GM18507 (cell line): ENCODE data around the gene STK24.
"Not testable (repeated sequence)": the region's sequence is repeated elsewhere in the genome, so short reads cannot be mapped to it uniquely, and the experiment has no call there.

Source experiments
- DNase-seq: peaks from one replicate; pipeline ENCODE4 v3.0.0; 2011; ENCODE audit warnings: low read depth; ENCODE audit not compliant: insufficient read length; ENCODE audit errors: extremely low spot score
- FAIRE-seq: peaks from 2 replicates; lab custom pipeline; 2011; peaks lifted over from hg19 to GRCh38; lab: Jason Lieb, UNC

STK24 gene

DNA sequence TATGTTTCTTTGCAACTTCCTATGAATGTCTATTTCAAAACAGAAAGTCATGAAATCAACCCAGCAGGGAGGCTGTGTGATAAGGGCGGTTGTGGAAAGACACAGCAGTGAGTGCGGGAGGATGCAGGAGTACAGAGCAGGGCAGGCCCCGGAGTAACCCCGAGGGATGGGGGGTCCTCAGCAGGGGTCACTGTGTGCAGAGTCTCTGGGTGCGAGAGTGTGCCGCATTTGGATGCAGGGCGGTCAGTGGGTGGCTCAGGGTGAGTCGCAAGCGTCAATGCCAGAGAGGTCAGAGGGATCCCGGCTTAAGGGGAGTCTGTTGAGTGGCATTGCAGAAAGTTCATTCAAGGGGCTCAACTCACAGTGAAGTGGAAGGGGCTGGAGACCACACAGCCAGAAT, 147.8 kb downstream of the STK24 start:
- DNase-seq (no peak), FAIRE-seq (no peak)

DNA sequence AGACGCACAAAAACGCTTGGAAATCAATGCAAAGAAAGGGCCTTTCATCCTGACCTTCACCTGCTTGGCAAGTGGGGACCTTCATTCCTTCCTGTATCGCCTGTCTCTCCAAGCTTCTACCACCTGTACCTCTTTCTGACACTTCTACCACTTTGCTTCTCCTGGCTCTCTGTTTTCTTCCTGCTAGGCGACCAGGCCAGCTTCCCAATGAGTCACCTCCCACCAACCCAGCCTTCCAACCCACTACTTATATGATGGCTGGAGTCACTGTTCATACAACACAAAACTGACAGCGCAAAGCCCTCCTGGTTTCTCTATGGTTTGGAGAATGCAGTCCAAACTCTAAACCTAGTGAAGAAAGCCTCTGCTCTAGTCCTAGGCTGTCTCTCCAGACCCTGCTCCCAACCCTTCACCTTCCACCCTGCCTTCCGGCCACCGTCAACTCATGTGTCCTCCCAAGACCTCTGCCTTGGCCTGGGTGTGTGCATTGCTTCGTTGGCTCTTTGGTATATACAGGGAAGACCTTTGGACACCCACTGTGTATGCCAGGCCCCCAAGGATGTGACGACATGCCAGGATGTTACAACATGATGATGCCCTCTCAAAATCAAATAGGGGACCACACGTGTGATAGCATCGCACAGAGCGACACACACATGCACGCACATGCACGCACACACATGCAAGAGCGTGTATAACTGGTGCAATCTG, 148.5 kb downstream of the STK24 start:
- DNase-seq (no peak), FAIRE-seq (no peak)

DNA sequence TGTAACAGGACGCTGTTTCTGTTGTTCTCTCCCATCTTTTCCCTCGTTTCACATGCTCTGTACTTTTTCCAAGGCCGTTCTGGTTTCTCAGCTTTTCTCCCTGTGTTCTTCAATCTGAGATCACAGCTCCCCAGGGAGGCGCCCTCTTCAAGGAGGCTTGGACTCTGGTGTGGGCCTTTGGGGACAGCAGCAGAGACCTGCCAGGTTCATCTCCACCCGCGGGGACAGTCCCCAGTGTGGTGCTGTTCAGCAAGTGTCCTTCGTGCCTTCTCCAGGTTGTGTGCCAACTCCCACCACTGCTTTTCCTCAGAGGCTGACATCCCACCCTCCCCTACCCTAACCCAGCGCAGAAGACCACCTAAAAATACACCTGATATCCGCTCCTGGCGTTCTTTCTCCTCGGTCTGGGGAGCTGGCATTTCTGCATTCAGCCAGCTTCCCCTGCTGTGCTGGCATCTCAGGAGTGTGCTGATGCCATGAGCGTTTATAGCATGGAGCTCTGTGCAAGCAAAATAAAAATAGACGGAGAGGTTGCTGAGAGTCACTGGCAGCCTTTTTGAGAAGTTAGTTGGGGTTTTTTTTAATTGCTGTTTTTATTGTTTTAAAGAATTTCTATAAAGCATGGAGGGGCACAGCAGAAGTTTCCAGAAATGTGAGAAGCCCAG, 149.4 kb downstream of the STK24 start:
- FAIRE-seq (no peak), DNase-seq (no peak)

DNA sequence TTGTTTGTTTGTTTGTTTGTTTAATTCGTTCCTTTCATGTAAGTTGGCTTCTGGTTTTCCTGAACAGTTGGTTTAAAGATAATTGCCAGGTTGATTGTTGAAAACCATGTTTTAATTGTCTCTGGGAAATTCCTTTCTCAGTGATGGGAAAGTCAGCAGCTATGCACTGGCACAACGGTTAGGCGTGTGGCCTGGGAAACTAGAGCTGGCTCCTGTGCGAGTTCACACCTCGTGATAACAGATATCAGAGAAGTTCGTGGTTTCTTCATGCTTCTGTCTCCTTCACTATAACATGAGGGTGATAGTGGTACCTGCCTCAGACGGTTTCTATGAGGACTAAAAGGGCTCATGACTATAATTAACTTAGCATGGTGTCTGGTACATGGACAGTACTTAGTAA, 153.5 kb downstream of the STK24 start:
- FAIRE-seq (no peak), DNase-seq (no peak)

GRCh38 chr13:98422046-98422445, 154.9 kb downstream of the STK24 start:
- FAIRE-seq (no peak), DNase-seq (no peak)

DNA sequence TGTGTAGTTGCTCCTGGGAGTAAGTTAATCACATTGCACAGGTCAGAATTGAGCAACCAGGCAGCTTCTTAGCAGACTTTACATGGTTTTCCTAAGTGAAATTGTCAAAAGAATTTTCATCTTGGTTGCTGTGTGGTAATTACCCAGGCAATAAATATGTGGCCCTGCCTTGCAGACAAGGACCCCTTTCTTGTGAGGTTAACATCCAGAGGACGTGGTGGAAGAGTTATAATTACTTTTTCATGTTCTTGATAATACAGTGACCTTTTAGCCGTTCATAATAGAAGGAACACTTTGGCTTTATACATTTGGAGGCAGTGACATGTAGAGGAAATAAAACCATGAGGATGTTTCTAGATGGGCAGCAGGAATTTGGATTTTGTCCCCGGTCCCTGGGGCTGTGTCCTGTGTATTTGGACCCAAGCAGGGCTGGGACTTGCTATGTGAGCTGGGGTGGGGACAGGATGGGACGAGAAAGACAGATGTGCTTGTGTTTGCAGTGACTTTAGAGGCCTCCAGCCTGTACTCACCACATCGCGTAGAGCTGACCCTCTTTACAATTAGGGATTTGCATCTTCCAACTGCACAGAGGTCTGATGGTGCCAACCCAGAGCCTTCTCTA, 156.2 kb downstream of the STK24 start:
- DNase-seq (no peak), FAIRE-seq (no peak)

- DNase-seq (no peak), FAIRE-seq (no peak)
These were observed 156.9 kb downstream of the STK24 start for GRCh38 chr13:98419786-98420553.

- DNase-seq (no peak), FAIRE-seq (no peak)
These were observed 160.5 kb downstream of the STK24 start for GRCh38 chr13:98416408-98416807.

DNA sequence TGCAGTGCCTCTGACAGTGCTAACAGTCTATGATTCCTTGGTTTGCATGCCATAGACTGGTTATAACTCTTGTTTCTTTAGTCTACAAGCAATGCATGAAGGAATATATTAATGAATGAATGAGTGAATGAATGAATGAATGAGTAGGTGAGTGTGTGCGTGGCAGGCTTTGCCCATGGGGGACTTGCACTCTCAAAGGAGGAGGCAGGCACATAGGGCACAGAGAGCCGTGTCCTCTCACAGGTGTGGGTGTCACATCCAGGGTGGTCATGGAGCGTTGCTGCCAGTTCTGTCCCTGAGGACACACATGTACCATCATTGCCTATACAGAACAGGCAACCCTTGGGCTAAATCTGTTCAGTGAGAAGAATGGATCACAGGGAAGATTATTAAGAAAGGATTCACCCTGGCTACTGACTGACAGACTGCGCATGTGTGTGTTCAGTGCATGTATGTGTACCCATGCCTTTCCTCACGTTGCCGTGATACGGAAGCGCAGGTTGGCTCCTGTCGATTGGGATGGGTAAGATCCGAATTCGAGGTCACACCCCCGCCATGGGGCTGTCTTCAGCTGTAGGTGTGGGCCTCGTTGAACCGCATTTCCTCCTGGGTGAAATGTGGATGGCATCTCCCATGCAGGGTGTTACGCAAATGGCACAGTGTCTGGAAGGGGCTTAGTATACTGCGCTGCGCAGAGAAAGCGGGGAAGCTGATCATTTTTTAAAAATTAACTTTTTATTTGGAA, 161.4 kb downstream of the STK24 start:
- FAIRE-seq, result no peak
- no peak for DNase-seq

- FAIRE-seq, result no peak
These were observed 163.1 kb downstream of the STK24 start for GRCh38 chr13:98413796-98414195.

GRCh38 chr13:98413278-98413677, 163.6 kb downstream of the STK24 start:
- not testable (repeated sequence) for FAIRE-seq

More at GRCh38 chr13:98413796-98414195, 163.1 kb downstream of the STK24 start:
- DNase-seq, result no peak

DNA sequence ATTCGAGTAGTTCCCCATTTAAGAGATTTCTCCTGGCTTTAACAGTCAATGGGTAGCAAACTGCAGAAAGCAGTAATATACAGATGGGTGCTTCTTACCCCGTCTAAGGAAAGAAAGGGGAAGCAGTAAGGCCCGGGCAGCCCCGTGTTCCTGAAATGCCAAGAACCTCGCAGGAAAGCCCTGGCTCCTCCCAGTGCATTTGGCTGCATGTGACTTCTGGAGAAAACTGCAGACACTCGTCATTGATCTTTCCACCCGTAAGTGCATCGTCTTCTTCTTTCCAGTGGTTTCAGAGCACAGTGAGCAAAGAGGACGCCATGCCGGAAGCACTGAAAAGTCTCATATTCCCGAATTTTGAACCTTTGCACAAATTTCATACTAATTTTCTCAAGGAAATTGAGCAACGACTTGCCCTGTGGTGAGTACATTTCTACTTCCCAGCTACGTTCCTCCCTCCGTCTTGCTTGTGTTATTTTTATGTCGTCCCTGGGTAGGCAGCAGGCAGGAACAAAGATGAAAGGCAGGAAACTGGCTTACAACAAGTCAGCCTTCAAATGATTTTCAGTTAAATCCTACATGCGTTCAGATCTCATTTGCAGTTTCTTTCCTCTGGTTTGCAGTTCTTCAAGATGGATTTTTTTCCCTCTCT, 165.2 kb downstream of the STK24 start:
- DNase-seq (no peak), FAIRE-seq (no peak)

More at GRCh38 chr13:98413278-98413677, 163.6 kb downstream of the STK24 start:
- not testable (repeated sequence) for DNase-seq

DNA sequence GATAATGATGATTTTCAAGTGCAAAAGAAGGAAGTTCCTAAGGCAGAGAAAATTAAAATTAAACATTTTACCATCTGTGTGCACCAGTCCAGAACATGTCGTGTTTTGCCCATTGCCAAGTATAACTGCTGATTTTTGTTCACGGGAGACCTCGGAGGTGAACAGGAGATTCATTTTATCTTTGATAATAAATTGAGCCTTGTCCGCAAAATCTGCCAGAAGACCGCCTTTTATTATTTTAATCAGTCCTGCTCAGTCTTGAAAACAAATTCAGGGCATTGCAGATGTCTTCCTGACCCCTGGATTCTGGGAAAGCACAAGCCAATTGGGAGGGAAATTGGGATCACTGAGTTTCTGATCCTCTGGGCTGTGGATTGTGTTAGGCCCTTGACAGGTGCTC, 165.9 kb downstream of the STK24 start:
- FAIRE-seq (no peak), DNase-seq (no peak)

- FAIRE-seq (no peak), DNase-seq (no peak)
These were observed 166.3 kb downstream of the STK24 start for GRCh38 chr13:98410612-98411011.

GRCh38 chr13:98409281-98409680, 167.6 kb downstream of the STK24 start:
- DNase-seq (no peak), FAIRE-seq (no peak)

GRCh38 chr13:98407575-98407974, 169.3 kb downstream of the STK24 start:
- no peak for DNase-seq
- FAIRE-seq, result no peak

DNA sequence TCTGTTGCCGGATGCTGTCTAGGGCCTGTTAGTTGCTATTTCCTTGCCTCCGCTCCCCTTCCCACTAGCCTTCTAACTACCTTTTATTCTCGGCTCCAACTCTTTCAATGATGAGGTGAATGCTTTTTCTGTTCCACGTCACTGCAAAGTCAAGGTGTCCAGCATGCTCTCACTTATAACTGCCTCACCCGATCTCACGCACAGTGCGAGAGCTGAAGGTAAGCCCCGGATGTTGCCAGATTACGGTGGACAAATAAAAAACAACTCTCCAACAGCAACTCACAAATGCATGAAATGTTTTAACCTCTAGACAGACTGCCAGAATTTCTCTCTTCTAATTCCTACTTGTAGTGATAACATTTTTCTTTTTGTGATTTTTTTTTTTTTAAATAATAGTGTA, 169.9 kb downstream of the STK24 start:
- DNase-seq (no peak), FAIRE-seq (no peak)

DNA sequence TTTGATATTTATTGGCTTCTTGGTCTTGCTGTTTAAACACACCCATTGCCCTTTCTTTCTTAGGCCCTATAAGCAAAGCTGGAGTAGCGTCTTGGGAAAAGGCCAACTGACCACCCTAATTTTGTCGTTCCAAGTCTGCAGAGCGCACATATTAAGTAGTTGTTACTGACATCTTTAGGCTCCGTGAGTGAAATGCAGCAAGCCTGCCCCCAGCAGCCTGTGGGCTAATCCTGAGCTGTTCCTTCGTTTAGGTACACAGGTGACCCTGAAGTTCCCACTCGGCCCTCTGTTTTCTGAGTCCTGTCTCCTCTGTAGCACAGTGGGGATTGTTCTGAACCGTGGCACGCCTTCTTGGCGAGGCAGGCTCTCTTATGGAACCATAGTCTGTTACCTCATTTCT, 170.5 kb downstream of the STK24 start:
- DNase-seq (no peak), FAIRE-seq (no peak)
